ENCODE results near the gene SACS. TPM values are rescaled to one million over a fixed set of nuclear protein-coding genes. Genes with fewer than 3 reads are reported as not detected.

SACS gene
- polyA plus RNA-seq, 3 donors = 11.2 to 12.6 (median 12.0) TPM

GRCh38 chr13:23365652-23366051, 67.8 kb downstream of the SACS start:
- DNase-seq (ENCODE audit: low read depth in 3 of 3, low spot score in 2 of 3) = no peak

- no peak for DNase-seq (ENCODE audit: low read depth in 3 of 3, low spot score in 2 of 3)
These were observed 73.6 kb downstream of the SACS start for GRCh38 chr13:23359882-23360281.

- no peak for DNase-seq (ENCODE audit: low read depth in 3 of 3, low spot score in 2 of 3)
These were observed 76.2 kb downstream of the SACS start for GRCh38 chr13:23357349-23357748.

GRCh38 chr13:23356368-23356767, 77.1 kb downstream of the SACS start:
- no peak for DNase-seq (ENCODE audit: low read depth in 3 of 3, low spot score in 2 of 3)

- no peak for DNase-seq (ENCODE audit: low read depth in 3 of 3, low spot score in 2 of 3)
These were observed 79.0 kb downstream of the SACS start for GRCh38 chr13:23354520-23354919.

GRCh38 chr13:23352161-23352560, 81.3 kb downstream of the SACS start:
- DNase-seq (ENCODE audit: low read depth in 3 of 3, low spot score in 2 of 3) = no peak

GRCh38 chr13:23350009-23350408, 83.5 kb downstream of the SACS start:
- DNase-seq (ENCODE audit: low read depth in 3 of 3, low spot score in 2 of 3) = no peak

- DNase-seq (ENCODE audit: low read depth in 3 of 3, low spot score in 2 of 3) = no peak
These were observed 84.2 kb downstream of the SACS start for GRCh38 chr13:23349161-23349897.

- DNase-seq (ENCODE audit: low read depth in 3 of 3, low spot score in 2 of 3) = no peak
These were observed 85.0 kb downstream of the SACS start for GRCh38 chr13:23348262-23349127.

- DNase-seq (ENCODE audit: low read depth in 3 of 3, low spot score in 2 of 3) = no peak
These were observed 85.9 kb downstream of the SACS start for GRCh38 chr13:23347601-23348000.

GRCh38 chr13:23344931-23345595, 88.4 kb downstream of the SACS start:
- DNase-seq (ENCODE audit: low read depth in 3 of 3, low spot score in 2 of 3) = no peak

GRCh38 chr13:23339225-23339624, 94.3 kb downstream of the SACS start:
- DNase-seq (ENCODE audit: low read depth in 3 of 3, low spot score in 2 of 3) = no peak

GRCh38 chr13:23330356-23330755, 103.1 kb downstream of the SACS start:
- DNase-seq (ENCODE audit: low read depth in 3 of 3, low spot score in 2 of 3) = no peak

- no peak for DNase-seq (ENCODE audit: low read depth in 3 of 3, low spot score in 2 of 3)
These were observed 108.3 kb downstream of the SACS start for GRCh38 chr13:23325191-23325590.

GRCh38 chr13:23323946-23324709, 109.4 kb downstream of the SACS start:
- DNase-seq (ENCODE audit: low read depth in 3 of 3, low spot score in 2 of 3) = no peak

GRCh38 chr13:23322353-23323336, 110.9 kb downstream of the SACS start:
- no peak for DNase-seq (ENCODE audit: low read depth in 3 of 3, low spot score in 2 of 3)

GRCh38 chr13:23321535-23322241, 111.8 kb downstream of the SACS start:
- no peak for DNase-seq (ENCODE audit: low read depth in 3 of 3, low spot score in 2 of 3)

GRCh38 chr13:23320926-23321534, 112.5 kb downstream of the SACS start:
- DNase-seq (ENCODE audit: low read depth in 3 of 3, low spot score in 2 of 3) = no peak

- DNase-seq (ENCODE audit: low read depth in 3 of 3, low spot score in 2 of 3) = no peak
These were observed 113.6 kb downstream of the SACS start for GRCh38 chr13:23319883-23320224.
